Measurements from ENCODE around the gene B3GNT3. TPM values are rescaled to one million over a fixed set of nuclear protein-coding genes. Genes with fewer than 3 reads are reported as not detected.
A peak's percentile ranks its signal among the peaks of the same experiment; 100 is the strongest.

Gene B3GNT3
- not detected in 2 replicates for total RNA-seq
- not detected for total RNA-seq (2013)
- 0.06 TPM in 1 of 2 replicates, not detected in the other for polyA plus RNA-seq
- 0.64 TPM in 1 of 2 replicates, not detected in the other for polyA minus RNA-seq

GRCh38 chr19:17794731-17795494, at the start of gene B3GNT3:
TSS of gene B3GNT3 (plus strand) at chr19:17795138. CDS start at chr19:17807808, 12,670 bp downstream.
- peak within 1 kb of the TSS; percentile 57 for H3K4me2 ChIP-seq (replicated peaks; ENCODE audit: low read depth, low read length, poor library complexity, severe bottlenecking)
- ChIA-PET CTCF (interaction anchor here (0.7 to 1.3 kb wide), 6 partner anchors 8 to 65 kb away, joined by 3 to 4 read pairs (median 3); partner anchors contain the start of gene RPL18A), POLR2A (no interaction called here)
- H3K27ac ChIP-seq (ENCODE audit: low read length in 2 of 2) = no peak within 1 kb of the TSS
- H3K9ac ChIP-seq (ENCODE audit: low read length) = peak within 1 kb of the TSS; percentile 34
- peak within 1 kb of the TSS; percentile 45 for H3K4me3 Mint-ChIP-seq
- no peak for DNase-seq
- H3K27me3 Mint-ChIP-seq = peaks cover 14% of the 10 kb centered on the region
- no peak for ATAC-seq (ENCODE audit: low read depth)
- peaks cover 43% of the 10 kb centered on the region for H3K4me1 Mint-ChIP-seq
- no peak within 1 kb of the TSS for H3K27ac Mint-ChIP-seq
- H3K4me3 ChIP-seq (ENCODE audit: control extremely low read depth in 1 of 5, extremely low read depth in 1 of 5, insufficient read depth in 1 of 5, low read depth in 2 of 5, low read length in 4 of 5) = peak within 1 kb of the TSS in 1 of 5 experiments; percentile 18
- H3K4me1 ChIP-seq (ENCODE audit: control insufficient read depth in 2 of 2, insufficient read depth in 2 of 2, low read length in 2 of 2) = peaks cover 31 to 32% of the 10 kb centered on the region in 2 donors
- H3K9me3 ChIP-seq (ENCODE audit: control extremely low read depth in 1 of 3, control insufficient read depth in 2 of 3, insufficient read depth in 1 of 3, low read length in 2 of 3) = peaks cover 0 to 12% (median 0%) of the 10 kb centered on the region in 3 donors
- no peaks in the 10 kb centered on the region for H3K79me2 ChIP-seq (ENCODE audit: control insufficient read depth, insufficient read depth, low read length)
- no peak for TF ChIP-seq EZH2 (IDR thresholded peaks at IDR 0.05; ENCODE audit: borderline replicate concordance, insufficient read depth, low read depth, low read length, poor library complexity, severe bottlenecking)
- TF ChIP-seq, protein P1, sequence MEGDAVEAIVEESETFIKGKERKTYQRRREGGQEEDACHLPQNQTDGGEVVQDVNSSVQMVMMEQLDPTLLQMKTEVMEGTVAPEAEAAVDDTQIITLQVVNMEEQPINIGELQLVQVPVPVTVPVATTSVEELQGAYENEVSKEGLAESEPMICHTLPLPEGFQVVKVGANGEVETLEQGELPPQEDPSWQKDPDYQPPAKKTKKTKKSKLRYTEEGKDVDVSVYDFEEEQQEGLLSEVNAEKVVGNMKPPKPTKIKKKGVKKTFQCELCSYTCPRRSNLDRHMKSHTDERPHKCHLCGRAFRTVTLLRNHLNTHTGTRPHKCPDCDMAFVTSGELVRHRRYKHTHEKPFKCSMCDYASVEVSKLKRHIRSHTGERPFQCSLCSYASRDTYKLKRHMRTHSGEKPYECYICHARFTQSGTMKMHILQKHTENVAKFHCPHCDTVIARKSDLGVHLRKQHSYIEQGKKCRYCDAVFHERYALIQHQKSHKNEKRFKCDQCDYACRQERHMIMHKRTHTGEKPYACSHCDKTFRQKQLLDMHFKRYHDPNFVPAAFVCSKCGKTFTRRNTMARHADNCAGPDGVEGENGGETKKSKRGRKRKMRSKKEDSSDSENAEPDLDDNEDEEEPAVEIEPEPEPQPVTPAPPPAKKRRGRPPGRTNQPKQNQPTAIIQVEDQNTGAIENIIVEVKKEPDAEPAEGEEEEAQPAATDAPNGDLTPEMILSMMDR (IDR thresholded peaks at IDR 0.05) = no peak
- H3K27me3 ChIP-seq (replicated peaks in 1 of 4; ENCODE audit: control extremely low read depth in 1 of 4, control insufficient read depth in 3 of 4, insufficient read depth in 4 of 4, low read length in 3 of 4) = peaks cover 0 to 43% (median 22%) of the 10 kb centered on the region in 4 experiments
- intact Hi-C loops (cut with micrococcal nuclease) = no loop called here
- no peaks in the 10 kb centered on the region for H3K36me3 ChIP-seq (replicated peaks in 1 of 2; ENCODE audit: control extremely low read depth in 1 of 2, control insufficient read depth in 1 of 2, extremely low read depth in 1 of 2, insufficient read depth in 2 of 2, low read length in 1 of 2)
- 10% methylated on average over 49 of the region's 50 CpGs for whole genome bisulfite sequencing (ENCODE audit: insufficient coverage)
- no peaks in the 10 kb centered on the region for H3K9me3 Mint-ChIP-seq (ENCODE audit: insufficient read depth)
- H4K20me1 ChIP-seq (ENCODE audit: control insufficient read depth, insufficient read depth, low read length, poor library complexity, severe bottlenecking) = no peaks in the 10 kb centered on the region
- peak within 1 kb of the TSS; percentile 47 for H2AFZ ChIP-seq (ENCODE audit: insufficient read depth, low read depth, low read length, poor library complexity, severe bottlenecking)

Measured in B cell (primary cell).